ENCODE data around the gene DYNC1LI1. TPM values are rescaled to one million over a fixed set of nuclear protein-coding genes. Genes with fewer than 3 reads are reported as not detected.

Gene DYNC1LI1
- total RNA-seq, 3 donors from 2014 or later, result 25.3 to 35.7 (median 31.8) TPM

- no peak overlapping the region for H3K4me3 ChIP-seq
These were observed 41.9 kb upstream of the DYNC1LI1 start for GRCh38 chr3:32612547-32612946.

GRCh38 chr3:32607522-32607921 lies 36.9 kb upstream of the DYNC1LI1 start:
- Histone ChIP-seq H3K9me3 (no peaks in the 10 kb centered on the region), H3K27ac (no peak overlapping the region), H3K27me3 (no peaks in the 10 kb centered on the region), H3K4me1 (no peaks in the 10 kb centered on the region), H3K36me3 (no peaks in the 10 kb centered on the region), H3K4me3 (no peak overlapping the region)
- intact Hi-C loops (cut with DNase I; ENCODE audit: low total_unique reads), result no loop called here
- DNase-seq (ENCODE audit: low spot score in 2 of 2), result no peak
- TF ChIP-seq POLR2AphosphoS5 (IDR thresholded peaks at IDR 0.05) (no peak), POLR2A (IDR thresholded peaks at IDR 0.05) (no peak)

More at GRCh38 chr3:32612547-32612946, 41.9 kb upstream of the DYNC1LI1 start:
- no peaks in the 10 kb centered on the region for H3K36me3 ChIP-seq
- no peaks in the 10 kb centered on the region for H3K9me3 ChIP-seq
- no peaks in the 10 kb centered on the region for H3K27me3 ChIP-seq
- H3K27ac ChIP-seq, result no peak overlapping the region
- no peak for DNase-seq (ENCODE audit: low spot score in 2 of 2)
- H3K4me1 ChIP-seq, result no peaks in the 10 kb centered on the region
- intact Hi-C loops (cut with DNase I; ENCODE audit: low total_unique reads), result no loop called here
- no peak for TF ChIP-seq CTCF (IDR thresholded peaks at IDR 0.05)
- no peak for TF ChIP-seq POLR2AphosphoS5 (IDR thresholded peaks at IDR 0.05)
- TF ChIP-seq POLR2A (IDR thresholded peaks at IDR 0.05), result no peak

- Histone ChIP-seq H3K4me1 (no peaks in the 10 kb centered on the region), H3K4me3 (no peak overlapping the region), H3K27me3 (no peaks in the 10 kb centered on the region), H3K36me3 (no peaks in the 10 kb centered on the region), H3K9me3 (no peaks in the 10 kb centered on the region), H3K27ac (no peak overlapping the region)
- intact Hi-C loops (cut with DNase I; ENCODE audit: low total_unique reads), result no loop called here
- TF ChIP-seq POLR2A (IDR thresholded peaks at IDR 0.05) (no peak), CTCF (IDR thresholded peaks at IDR 0.05) (no peak), POLR2AphosphoS5 (IDR thresholded peaks at IDR 0.05) (no peak)
- no peak for DNase-seq (ENCODE audit: low spot score in 2 of 2)
These were observed 36.3 kb upstream of the DYNC1LI1 start for GRCh38 chr3:32606960-32607359.

- intact Hi-C loops (cut with DNase I; ENCODE audit: low total_unique reads), result no loop called here
- no peak for DNase-seq (ENCODE audit: low spot score in 2 of 2)
- Histone ChIP-seq H3K27ac (no peak overlapping the region), H3K27me3 (no peaks in the 10 kb centered on the region), H3K36me3 (no peaks in the 10 kb centered on the region), H3K9me3 (no peaks in the 10 kb centered on the region), H3K4me3 (no peak overlapping the region), H3K4me1 (no peaks in the 10 kb centered on the region)
- TF ChIP-seq POLR2AphosphoS5 (IDR thresholded peaks at IDR 0.05) (no peak), CTCF (IDR thresholded peaks at IDR 0.05) (no peak), POLR2A (IDR thresholded peaks at IDR 0.05) (no peak)
These were observed 35.6 kb upstream of the DYNC1LI1 start for GRCh38 chr3:32606277-32606676.

GRCh38 chr3:32603064-32603463 lies 32.4 kb upstream of the DYNC1LI1 start:
- intact Hi-C loops (cut with DNase I; ENCODE audit: low total_unique reads), result no loop called here
- Histone ChIP-seq H3K4me1 (no peaks in the 10 kb centered on the region), H3K27ac (no peak overlapping the region), H3K9me3 (no peaks in the 10 kb centered on the region), H3K27me3 (no peaks in the 10 kb centered on the region), H3K36me3 (no peaks in the 10 kb centered on the region), H3K4me3 (no peak overlapping the region)
- DNase-seq (ENCODE audit: low spot score in 2 of 2), result no peak
- no peak for TF ChIP-seq POLR2A (IDR thresholded peaks at IDR 0.05)
- TF ChIP-seq POLR2AphosphoS5 (IDR thresholded peaks at IDR 0.05), result no peak
- TF ChIP-seq CTCF (IDR thresholded peaks at IDR 0.05), result no peak

GRCh38 chr3:32602206-32602605 lies 31.5 kb upstream of the DYNC1LI1 start:
- H3K27ac ChIP-seq, result no peak overlapping the region
- intact Hi-C loops (cut with DNase I; ENCODE audit: low total_unique reads), result no loop called here

More at GRCh38 chr3:32602206-32602605, 31.5 kb upstream of the DYNC1LI1 start:
- no peak for DNase-seq (ENCODE audit: low spot score in 2 of 2)
- no peak for TF ChIP-seq POLR2AphosphoS5 (IDR thresholded peaks at IDR 0.05)
- H3K27me3 ChIP-seq, result no peaks in the 10 kb centered on the region
- no peak overlapping the region for H3K4me3 ChIP-seq
- H3K9me3 ChIP-seq, result no peaks in the 10 kb centered on the region
- H3K36me3 ChIP-seq, result no peaks in the 10 kb centered on the region
- no peaks in the 10 kb centered on the region for H3K4me1 ChIP-seq
